GM10266 (cell line): ENCODE data around the gene CT45A1.
"Not testable (repeated sequence)": the region's sequence is repeated elsewhere in the genome, so short reads cannot be mapped to it uniquely, and the experiment has no call there.

Experiments used
- DNase-seq: peaks from one replicate; pipeline ENCODE4 v3.0.0; 2012; ENCODE audit errors: extremely low spot score
- CTCF ChIP-seq: IDR thresholded peaks from 2 replicates; pipeline ENCODE4 v1.5.1; 2012; ENCODE audit warnings: mild to moderate bottlenecking, low read depth; ENCODE audit not compliant: control insufficient read depth, insufficient read depth; ENCODE audit errors: missing control alignments

The CT45A1 gene

GRCh38 chrX:135713183-135713689, at the start of gene CT45A1:
Gene CT45A1, plus strand, starts transcription at chrX:135713639. Its CDS starts 5,302 bp downstream, at chrX:135718941.
- not testable (repeated sequence) for DNase-seq
- peak; percentile 26 for TF ChIP-seq CTCF

- not testable (repeated sequence) for DNase-seq
These were observed 40.5 kb upstream of the CT45A1 start for GRCh38 chrX:135672979-135673378.

- DNase-seq: no peak
- TF ChIP-seq CTCF: peak; percentile 33
These were observed 25.3 kb upstream of the CT45A1 start for GRCh38 chrX:135688137-135688536.

- DNase-seq: no peak
- TF ChIP-seq CTCF: no peak
These were observed 18.0 kb upstream of the CT45A1 start for GRCh38 chrX:135695471-135695870.

GRCh38 chrX:135697601-135698000, 15.8 kb upstream of the CT45A1 start:
- no peak for DNase-seq
- TF ChIP-seq CTCF: peak; percentile 7

GRCh38 chrX:135698924-135699323, 14.5 kb upstream of the CT45A1 start:
- TF ChIP-seq CTCF: no peak
- DNase-seq: no peak

GRCh38 chrX:135707880-135708279, 5.6 kb upstream of the CT45A1 start:
- peak; percentile 39 for TF ChIP-seq CTCF
- peak; percentile 23 for DNase-seq

GRCh38 chrX:135713795-135714194, 356 bp downstream of the CT45A1 start:
- TF ChIP-seq CTCF: no peak
- DNase-seq: no peak

GRCh38 chrX:135734666-135735065, 21.2 kb downstream of the CT45A1 start:
- not testable (repeated sequence) for DNase-seq
